HepG2 (cell line): ENCODE results near the gene SUPT4H1. TPM values are rescaled to one million over a fixed set of nuclear protein-coding genes. Genes with fewer than 3 reads are reported as not detected.

Source experiments
- ATAC-seq: fragments of 200-7000 bp; cut with Tn5 transposase; 3 replicates; pipeline ENCODE4 v1.9.1; 2020; ENCODE audit warnings: mild to moderate bottlenecking, moderate library complexity
- BruUV-seq: library from RNA; stranded (reverse); fragments of 400-500 nt; replicated peaks from 2 replicates; lab custom pipeline; 2021; lab: Mats Ljungman, UMichigan
- CTCF ChIA-PET: fragments of 300-600 bp; formaldehyde crosslinking; extraction: SDS; loops from one replicate; lab custom pipeline; 2021; ENCODE audit warnings: low total read pairs, inconsistent platforms, low intra/inter-chr PET ratio; lab: Yijun Ruan, JAX
- POLR2A ChIA-PET: fragments of 350-600 bp; sonication (Branson Sonifier 250); formaldehyde crosslinking; loops from one replicate; lab custom pipeline; 2020; ENCODE audit warnings: antibody characterized with exemption, inconsistent platforms; lab: Yijun Ruan, JAX
- DNase-seq: peaks from one replicate; pipeline ENCODE4 v3.0.0-alpha.2; 2015; ENCODE audit warnings: low spot score
- FAIRE-seq: peaks from 3 replicates; lab custom pipeline; 2011; peaks lifted over from hg19 to GRCh38; lab: Jason Lieb, UNC
- H2AFZ ChIP-seq: one replicate; pipeline ENCODE4 v1.6.1; 2011; ENCODE audit warnings: low read length, inconsistent platforms
- H3K27ac ChIP-seq: fragments of 300-600 bp; 3 replicates; pipeline ENCODE4 v1.8.0; 2011; ENCODE audit warnings: mixed run types, mild to moderate bottlenecking, mixed read lengths, low read length, inconsistent platforms; ENCODE audit not compliant: insufficient read depth; ENCODE audit errors: extremely low read length
- H3K27me3 ChIP-seq, 2 experiments: fragments of 200-600 bp in 1 of 2; 2 replicates in 1 of 2; 3 replicates in 1 of 2; pipeline versions ENCODE4 v1.6.0 to v1.8.0; 2011; ENCODE audit warnings: low read length in 2 of 2, mild to moderate bottlenecking in 2 of 2, moderate library complexity in 2 of 2, inconsistent platforms in 1 of 2; ENCODE audit not compliant: insufficient read depth in 2 of 2, control insufficient read depth in 1 of 2
- H3K36me3 ChIP-seq, 2 experiments: fragments of 200-600 bp in 1 of 2; replicated peaks in 1 of 2; 2 replicates in 1 of 2; 3 replicates in 1 of 2; pipeline versions ENCODE4 v1.5.1 to v1.8.0; 2011; ENCODE audit warnings: low read length in 2 of 2, inconsistent platforms in 1 of 2; ENCODE audit not compliant: insufficient read depth in 2 of 2, control insufficient read depth in 1 of 2
- H3K4me1 ChIP-seq: 2 replicates; pipeline ENCODE4 v1.5.1; 2012; ENCODE audit warnings: low read length, inconsistent platforms; ENCODE audit not compliant: insufficient read depth
- H3K4me2 ChIP-seq: 2 replicates; pipeline ENCODE4 v1.6.0; 2011; ENCODE audit warnings: low read depth, low read length, inconsistent platforms
- H3K4me3 ChIP-seq, 3 experiments: fragments of 200-600 bp in 1 of 3; sonication (generic), shearing (Covaris generic) in 1 of 3; replicated peaks in 1 of 3; 2 replicates each; pipeline ENCODE4 v1.5.1; 2011 to 2016; ENCODE audit warnings: low read length in 3 of 3, inconsistent platforms in 2 of 3, low read depth in 2 of 3, mild to moderate bottlenecking in 2 of 3, control low read depth in 1 of 3, mixed read lengths in 1 of 3; ENCODE audit not compliant: insufficient read depth in 1 of 3
- H3K79me2 ChIP-seq: one replicate; pipeline ENCODE4 v1.6.1; 2011; ENCODE audit warnings: low read length, inconsistent platforms; ENCODE audit not compliant: insufficient read depth
- H3K9ac ChIP-seq: 2 replicates; pipeline ENCODE4 v1.6.0; 2011; ENCODE audit warnings: mild to moderate bottlenecking, low read depth, low read length, inconsistent platforms; ENCODE audit not compliant: insufficient read depth
- H3K9me3 ChIP-seq: 2 replicates; pipeline ENCODE4 v1.5.1; 2012; ENCODE audit warnings: mild to moderate bottlenecking, low read length
- H4K20me1 ChIP-seq: 2 replicates; pipeline ENCODE4 v1.6.0; 2011; ENCODE audit warnings: inconsistent platforms, mild to moderate bottlenecking, low read length, moderate library complexity; ENCODE audit not compliant: insufficient read depth
- FOXJ3 ChIP-seq: sonication (generic); formaldehyde crosslinking; IDR thresholded peaks from 2 replicates; pipeline ENCODE4 v1.4.0; 2020; ENCODE audit warnings: missing genetic modification reagents, mild to moderate bottlenecking, borderline replicate concordance
- GATA4 ChIP-seq: sonication (generic); IDR thresholded peaks from 2 replicates; pipeline ENCODE4 v1.6.1; 2016; ENCODE audit warnings: antibody characterized with exemption, low read depth, borderline replicate concordance
- MTF1 ChIP-seq: sonication (generic); formaldehyde crosslinking; IDR thresholded peaks from 2 replicates; pipeline ENCODE4 v1.5.0; 2020; ENCODE audit warnings: missing genetic modification reagents
- PHF21A ChIP-seq: sonication (generic); formaldehyde crosslinking; IDR thresholded peaks from 2 replicates; pipeline ENCODE4 v1.5.0; 2020; ENCODE audit warnings: mild to moderate bottlenecking, missing genetic modification reagents
- RBAK ChIP-seq: sonication (generic); formaldehyde crosslinking; IDR thresholded peaks from 2 replicates; pipeline ENCODE4 v1.5.1; 2020; ENCODE audit warnings: mild to moderate bottlenecking, missing genetic modification reagents
- ZFP37 ChIP-seq: sonication (generic); formaldehyde crosslinking; IDR thresholded peaks from 2 replicates; pipeline ENCODE4 v1.4.0; 2020; ENCODE audit warnings: missing genetic modification reagents, borderline replicate concordance
- ZNF841 ChIP-seq: sonication (generic); formaldehyde crosslinking; IDR thresholded peaks from 2 replicates; pipeline ENCODE4 v1.8.1; 2023; ENCODE audit warnings: missing genetic modification reagents, borderline replicate concordance
- ZNF850 ChIP-seq: sonication (generic); formaldehyde crosslinking; conservative IDR thresholded peaks from 2 replicates; pipeline ENCODE4 v1.9.0; 2021; ENCODE audit warnings: mild to moderate bottlenecking, missing genetic modification reagents
- ZSCAN9 ChIP-seq: IDR thresholded peaks from 2 replicates; pipeline ENCODE4 v1.6.1; 2016; ENCODE audit warnings: borderline replicate concordance
- WGBS: methylation state at CpG from one replicate; pipeline ENCODE4 v1.1.6; 2017; ENCODE audit warnings: low lambda C conversion rate; 5-methylcytosine and 5-hydroxymethylcytosine counted together
- in situ Hi-C: cut with HindIII; loops from 2 replicates; pipeline ENCODE4 v1.10.0; 2017; ENCODE audit warnings: low pct_unique_long_range_greater_than_20kb; ENCODE audit not compliant: extremely low pct_ligation_motif_present
- intact Hi-C: fragments of 100-400 bp; cut with micrococcal nuclease; formaldehyde crosslinking; loops from one replicate; pipeline ENCODE4 v1.10.0; 2022; ENCODE audit not compliant: unreplicated experiment
- polyA plus RNA-seq, 8 experiments: library from polyadenylated mRNA; depleted of rRNA in 3 of 8; stranded (reverse) in 7 of 8; unstranded in 1 of 8; fragments of >200 nt; fragmentation: Illumina TruSeq in 4 of 8; extraction: Trizol in 4 of 8; gene quantifications; 2 replicates each; pipeline versions ENCODE4 v1.2.1 to v1.2.3, GENCODE V29; 2011 to 2016; ENCODE audit warnings: low read depth in 4 of 8, missing spikeins in 1 of 8, mixed read lengths in 1 of 8; ENCODE audit not compliant: insufficient read depth in 1 of 8
- total RNA-seq, 5 experiments: library from RNA; depleted of rRNA; stranded (reverse); fragments of >200 nt; fragmentation: Illumina TruSeq; extraction: Trizol; gene quantifications; 2 replicates each; pipeline ENCODE4 v1.2.3, GENCODE V29; 2016; ENCODE audit warnings: low read depth in 1 of 5
- TF ChIP-seq, protein P1 (sequence below): sonication (generic); formaldehyde crosslinking; IDR thresholded peaks from 2 replicates; pipeline ENCODE4 v1.4.0; 2020; ENCODE audit warnings: mild to moderate bottlenecking, missing genetic modification reagents, borderline replicate concordance
- TF ChIP-seq, protein P2 (sequence below): sonication (generic); formaldehyde crosslinking; IDR thresholded peaks from 2 replicates; pipeline ENCODE4 v1.5.0; 2020; ENCODE audit warnings: mild to moderate bottlenecking, missing genetic modification reagents
- TF ChIP-seq, protein P3 (sequence below): sonication (generic); formaldehyde crosslinking; IDR thresholded peaks from 2 replicates; pipeline ENCODE4 v1.4.0; 2020; ENCODE audit warnings: missing genetic modification reagents

The SUPT4H1 gene
- total and polyA plus RNA-seq, 2 of the 13 experiments (the other 11 are each of a cell fraction or from before 2014, with no cell fraction given): 155 to 244 TPM

DNA sequence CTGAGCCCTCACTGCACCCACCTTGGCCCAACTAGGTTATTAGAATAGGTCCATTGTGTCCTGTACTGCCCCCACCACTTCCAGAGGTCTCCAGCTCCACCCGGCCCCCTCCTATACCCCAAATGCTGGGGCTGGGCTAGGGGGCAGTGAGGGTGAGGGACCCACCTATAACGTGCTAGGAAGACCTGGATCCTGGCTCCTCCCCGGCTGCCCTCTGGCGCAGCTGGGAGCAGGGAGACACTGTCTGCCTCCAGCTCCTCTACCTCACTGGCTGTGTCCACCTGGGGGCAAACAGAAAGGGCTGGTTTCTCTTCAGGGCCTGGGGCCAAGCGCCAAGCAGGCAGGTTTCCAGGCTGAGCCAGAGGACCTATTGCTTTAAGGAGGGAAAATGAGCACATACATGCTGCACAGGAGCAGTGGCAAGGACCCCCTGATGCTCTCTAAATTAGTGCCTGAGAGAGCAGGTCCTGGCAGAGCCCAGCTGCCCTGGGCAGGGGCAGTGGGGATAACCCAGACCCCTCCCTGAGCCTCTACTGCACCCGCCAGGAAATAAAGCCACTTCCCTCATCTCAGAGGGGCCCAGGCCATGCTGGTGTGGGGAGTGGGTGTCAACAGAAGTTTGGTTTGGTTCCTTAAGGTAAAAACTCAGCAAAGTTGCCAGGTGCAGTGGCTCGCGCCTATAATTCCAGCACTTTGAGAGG, 35.6 kb downstream of the SUPT4H1 start:
- H3K9ac ChIP-seq: no peak overlapping the region
- ChIA-PET CTCF (interaction anchor here (1.5 to 5.0 kb wide), 3 partner anchors 8 to 131 kb away, joined by 9 to 121 read pairs (median 20); partner anchors contain the start of gene RNF43), POLR2A (interaction anchor here (1.2 to 2.6 kb wide), 4 partner anchors 21 to 100 kb away, joined by 3 to 35 read pairs (median 8); partner anchors contain the start of gene RNF43)
- H3K27me3 ChIP-seq: peaks cover 10 to 68% of the 10 kb centered on the region in 2 experiments
- H3K4me1 ChIP-seq: peaks cover 11% of the 10 kb centered on the region; the same call in 1 of the 2 replicates
- intact Hi-C loops: loop anchor here (2.0 kb wide), 1 partner anchor 36 kb away; the partner anchor contains the start of gene SUPT4H1
- in situ Hi-C loops: no loop called here
- H3K27ac ChIP-seq: no peak overlapping the region
- H3K9me3 ChIP-seq: no peaks in the 10 kb centered on the region
- H4K20me1 ChIP-seq: no peaks in the 10 kb centered on the region
- DNase-seq: no peak
- no peaks in the 10 kb centered on the region for H3K36me3 ChIP-seq
- 35% methylated on average over 7 of the region's 8 CpGs for WGBS
- H2AFZ ChIP-seq: no peak overlapping the region
- ATAC-seq: no peak; the same call in 2 of the 3 replicates
- BruUV-seq: no TSS peak
- H3K79me2 ChIP-seq: no peaks in the 10 kb centered on the region
- no peak overlapping the region for H3K4me3 ChIP-seq
- no peak overlapping the region for H3K4me2 ChIP-seq
- no peak for FAIRE-seq
- no peak for TF ChIP-seq GATA4
- TF ChIP-seq ZFP37: no peak
- TF ChIP-seq MTF1: no peak
- TF ChIP-seq, protein P1, sequence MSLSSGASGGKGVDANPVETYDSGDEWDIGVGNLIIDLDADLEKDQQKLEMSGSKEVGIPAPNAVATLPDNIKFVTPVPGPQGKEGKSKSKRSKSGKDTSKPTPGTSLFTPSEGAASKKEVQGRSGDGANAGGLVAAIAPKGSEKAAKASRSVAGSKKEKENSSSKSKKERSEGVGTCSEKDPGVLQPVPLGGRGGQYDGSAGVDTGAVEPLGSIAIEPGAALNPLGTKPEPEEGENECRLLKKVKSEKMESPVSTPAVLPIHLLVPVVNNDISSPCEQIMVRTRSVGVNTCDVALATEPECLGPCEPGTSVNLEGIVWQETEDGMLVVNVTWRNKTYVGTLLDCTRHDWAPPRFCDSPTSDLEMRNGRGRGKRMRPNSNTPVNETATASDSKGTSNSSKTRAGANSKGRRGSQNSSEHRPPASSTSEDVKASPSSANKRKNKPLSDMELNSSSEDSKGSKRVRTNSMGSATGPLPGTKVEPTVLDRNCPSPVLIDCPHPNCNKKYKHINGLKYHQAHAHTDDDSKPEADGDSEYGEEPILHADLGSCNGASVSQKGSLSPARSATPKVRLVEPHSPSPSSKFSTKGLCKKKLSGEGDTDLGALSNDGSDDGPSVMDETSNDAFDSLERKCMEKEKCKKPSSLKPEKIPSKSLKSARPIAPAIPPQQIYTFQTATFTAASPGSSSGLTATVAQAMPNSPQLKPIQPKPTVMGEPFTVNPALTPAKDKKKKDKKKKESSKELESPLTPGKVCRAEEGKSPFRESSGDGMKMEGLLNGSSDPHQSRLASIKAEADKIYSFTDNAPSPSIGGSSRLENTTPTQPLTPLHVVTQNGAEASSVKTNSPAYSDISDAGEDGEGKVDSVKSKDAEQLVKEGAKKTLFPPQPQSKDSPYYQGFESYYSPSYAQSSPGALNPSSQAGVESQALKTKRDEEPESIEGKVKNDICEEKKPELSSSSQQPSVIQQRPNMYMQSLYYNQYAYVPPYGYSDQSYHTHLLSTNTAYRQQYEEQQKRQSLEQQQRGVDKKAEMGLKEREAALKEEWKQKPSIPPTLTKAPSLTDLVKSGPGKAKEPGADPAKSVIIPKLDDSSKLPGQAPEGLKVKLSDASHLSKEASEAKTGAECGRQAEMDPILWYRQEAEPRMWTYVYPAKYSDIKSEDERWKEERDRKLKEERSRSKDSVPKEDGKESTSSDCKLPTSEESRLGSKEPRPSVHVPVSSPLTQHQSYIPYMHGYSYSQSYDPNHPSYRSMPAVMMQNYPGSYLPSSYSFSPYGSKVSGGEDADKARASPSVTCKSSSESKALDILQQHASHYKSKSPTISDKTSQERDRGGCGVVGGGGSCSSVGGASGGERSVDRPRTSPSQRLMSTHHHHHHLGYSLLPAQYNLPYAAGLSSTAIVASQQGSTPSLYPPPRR (CRISPR knock-in tag): no peak
- TF ChIP-seq, protein P2, sequence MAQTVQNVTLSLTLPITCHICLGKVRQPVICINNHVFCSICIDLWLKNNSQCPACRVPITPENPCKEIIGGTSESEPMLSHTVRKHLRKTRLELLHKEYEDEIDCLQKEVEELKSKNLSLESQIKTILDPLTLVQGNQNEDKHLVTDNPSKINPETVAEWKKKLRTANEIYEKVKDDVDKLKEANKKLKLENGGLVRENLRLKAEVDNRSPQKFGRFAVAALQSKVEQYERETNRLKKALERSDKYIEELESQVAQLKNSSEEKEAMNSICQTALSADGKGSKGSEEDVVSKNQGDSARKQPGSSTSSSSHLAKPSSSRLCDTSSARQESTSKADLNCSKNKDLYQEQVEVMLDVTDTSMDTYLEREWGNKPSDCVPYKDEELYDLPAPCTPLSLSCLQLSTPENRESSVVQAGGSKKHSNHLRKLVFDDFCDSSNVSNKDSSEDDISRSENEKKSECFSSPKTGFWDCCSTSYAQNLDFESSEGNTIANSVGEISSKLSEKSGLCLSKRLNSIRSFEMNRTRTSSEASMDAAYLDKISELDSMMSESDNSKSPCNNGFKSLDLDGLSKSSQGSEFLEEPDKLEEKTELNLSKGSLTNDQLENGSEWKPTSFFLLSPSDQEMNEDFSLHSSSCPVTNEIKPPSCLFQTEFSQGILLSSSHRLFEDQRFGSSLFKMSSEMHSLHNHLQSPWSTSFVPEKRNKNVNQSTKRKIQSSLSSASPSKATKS: no peak
- TF ChIP-seq, protein P3, sequence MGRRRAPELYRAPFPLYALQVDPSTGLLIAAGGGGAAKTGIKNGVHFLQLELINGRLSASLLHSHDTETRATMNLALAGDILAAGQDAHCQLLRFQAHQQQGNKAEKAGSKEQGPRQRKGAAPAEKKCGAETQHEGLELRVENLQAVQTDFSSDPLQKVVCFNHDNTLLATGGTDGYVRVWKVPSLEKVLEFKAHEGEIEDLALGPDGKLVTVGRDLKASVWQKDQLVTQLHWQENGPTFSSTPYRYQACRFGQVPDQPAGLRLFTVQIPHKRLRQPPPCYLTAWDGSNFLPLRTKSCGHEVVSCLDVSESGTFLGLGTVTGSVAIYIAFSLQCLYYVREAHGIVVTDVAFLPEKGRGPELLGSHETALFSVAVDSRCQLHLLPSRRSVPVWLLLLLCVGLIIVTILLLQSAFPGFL: no peak
- TF ChIP-seq FOXJ3 (CRISPR knock-in tag): no peak
- no peak for TF ChIP-seq RBAK (CRISPR knock-in tag)
- TF ChIP-seq ZNF850 (CRISPR knock-in tag): no peak
- no peak for TF ChIP-seq ZNF841 (CRISPR knock-in tag)
- no peak for TF ChIP-seq ZSCAN9
- no peak for TF ChIP-seq PHF21A (CRISPR knock-in tag)
